ENCODE measurements around the gene RNF8. TPM values are rescaled to one million over a fixed set of nuclear protein-coding genes. Genes with fewer than 3 reads are reported as not detected.
"Not testable (repeated sequence)": the region's sequence is repeated elsewhere in the genome, so short reads cannot be mapped to it uniquely, and the experiment has no call there.

Gene RNF8
- total and polyA plus RNA-seq, 9 of the 15 experiments (the other 6 are each of a cell fraction or from before 2014, with no cell fraction given), result 10.6 to 47.0 (median 37.5) TPM

DNA sequence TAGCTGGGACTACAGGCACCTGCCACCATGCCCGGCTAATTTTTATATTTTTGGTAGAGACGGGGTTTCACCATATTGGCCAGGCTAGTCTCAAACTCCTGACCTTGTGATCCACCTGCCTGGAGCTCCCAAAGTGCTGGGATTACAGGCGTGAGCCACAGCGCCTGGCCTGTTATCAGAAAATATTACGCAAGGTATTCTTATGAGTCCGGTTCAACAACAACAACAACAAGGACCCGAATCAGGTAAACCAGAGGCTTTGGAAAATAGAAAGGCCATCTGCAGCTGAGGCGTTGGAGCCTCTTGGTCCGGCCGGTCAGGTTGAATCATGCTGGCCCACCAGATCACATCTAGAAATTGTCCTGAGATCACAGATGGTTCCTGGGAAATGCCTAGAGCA is 46.3 kb upstream of the RNF8 start:
- intact Hi-C loops (cut with micrococcal nuclease), result loop anchor here (10.0 kb wide), 1 partner anchor 543 kb away; no protein-coding TSS in a partner anchor
- CTCF ChIA-PET (ENCODE audit: low intra/inter-chr PET ratio); H3K4me3 ChIP-seq; H3K9me1 ChIP-seq (ENCODE audit: control insufficient read depth, insufficient read depth, low read length); H2AFZ ChIP-seq (ENCODE audit: low read depth, low read length); H3K9me3 ChIP-seq (replicated peaks; ENCODE audit: control insufficient read depth, insufficient read depth, low read depth, low read length); H3K4me2 ChIP-seq (ENCODE audit: insufficient read depth, low read length); H3K79me2 ChIP-seq (ENCODE audit: control insufficient read depth, insufficient read depth, low read length); H3K27me3 ChIP-seq (ENCODE audit: control insufficient read depth in 2 of 2, insufficient read depth in 2 of 2, low read length in 2 of 2); in situ Hi-C loops (cut with MboI); ATAC-seq; DNase-seq (ENCODE audit: extremely low read depth in 1 of 4, low spot score in 3 of 4); BruUV-seq (replicated peaks); H4K20me1 ChIP-seq (replicated peaks; ENCODE audit: control insufficient read depth, insufficient read depth, low read length); H3K9ac ChIP-seq (ENCODE audit: insufficient read depth in 1 of 2, low read depth in 2 of 2, low read length in 2 of 2); H3K27ac ChIP-seq (ENCODE audit: extremely low read depth, low read depth, low read length); FAIRE-seq: not testable (repeated sequence)
- peaks cover 17 to 44% of the 10 kb centered on the region in 2 experiments for H3K4me1 ChIP-seq (replicated peaks in 1 of 2; ENCODE audit: control insufficient read depth in 2 of 2, insufficient read depth in 2 of 2, low read length in 2 of 2)
- POLR2A ChIA-PET, result interaction anchor here (0.6 to 1.4 kb wide), 4 partner anchors 9 to 548 kb away, joined by 3 read pairs; no protein-coding TSS in a partner anchor
- WGBS (ENCODE audit: insufficient coverage, low coverage, missing lambda C conversion rate), result 85% methylated on average over 10 of the region's 10 CpGs
- peaks cover 64% of the 10 kb centered on the region for H3K36me3 ChIP-seq (ENCODE audit: control insufficient read depth, insufficient read depth, low read length)
- peak; percentile 87 for TF ChIP-seq CEBPB (tag; IDR thresholded peaks at IDR 0.05)

DNA sequence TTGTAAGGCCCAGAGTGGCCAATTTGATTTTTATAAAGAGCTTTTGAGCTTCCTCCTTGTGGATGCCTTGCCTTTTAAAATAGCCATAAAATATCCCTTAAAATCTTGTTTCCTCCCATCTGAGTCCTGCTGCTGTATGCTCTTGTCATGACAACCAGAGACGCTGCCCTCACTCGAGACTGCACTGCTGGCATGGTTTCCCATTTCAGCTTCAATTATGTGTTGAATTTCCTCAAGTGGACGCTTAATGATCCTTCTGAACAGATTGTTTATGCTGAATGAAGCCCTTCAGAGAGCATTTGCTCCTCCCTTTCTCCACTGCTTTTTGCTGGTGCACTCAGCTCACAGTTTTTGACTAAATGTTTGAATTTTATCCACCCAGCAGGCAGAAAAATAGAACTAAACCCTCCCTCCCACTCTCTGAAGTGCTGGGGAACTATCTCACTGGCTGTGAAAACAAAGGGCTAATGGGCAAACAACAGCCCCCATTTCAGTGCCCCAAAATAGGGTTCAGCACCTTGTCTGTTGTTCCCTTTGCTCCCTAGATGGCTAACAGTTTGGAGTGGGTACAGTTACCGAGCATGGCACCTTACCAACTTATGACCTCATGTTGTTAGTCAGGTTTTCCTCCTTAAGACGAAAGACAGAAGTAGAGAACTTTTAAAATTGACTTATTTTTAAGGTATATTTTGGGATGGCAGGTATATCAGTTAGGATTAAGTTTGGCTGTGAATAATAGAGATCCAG is 45.5 kb upstream of the RNF8 start:
- Histone ChIP-seq H3K36me3 (ENCODE audit: control insufficient read depth, insufficient read depth, low read length) (peaks cover 64% of the 10 kb centered on the region), H3K27ac (ENCODE audit: extremely low read depth, low read depth, low read length) (no peak overlapping the region), H2AFZ (ENCODE audit: low read depth, low read length) (no peak overlapping the region), H3K4me2 (ENCODE audit: insufficient read depth, low read length) (no peak overlapping the region), H3K9me1 (ENCODE audit: control insufficient read depth, insufficient read depth, low read length) (no peaks in the 10 kb centered on the region), H3K9ac (ENCODE audit: insufficient read depth in 1 of 2, low read depth in 2 of 2, low read length in 2 of 2) (no peak overlapping the region), H4K20me1 (replicated peaks; ENCODE audit: control insufficient read depth, insufficient read depth, low read length) (no peaks in the 10 kb centered on the region), H3K27me3 (ENCODE audit: control insufficient read depth in 2 of 2, insufficient read depth in 2 of 2, low read length in 2 of 2) (no peaks in the 10 kb centered on the region), H3K4me3 (no peak overlapping the region), H3K9me3 (replicated peaks; ENCODE audit: control insufficient read depth, insufficient read depth, low read depth, low read length) (no peaks in the 10 kb centered on the region), H3K4me1 (replicated peaks in 1 of 2; ENCODE audit: control insufficient read depth in 2 of 2, insufficient read depth in 2 of 2, low read length in 2 of 2) (peaks cover 10 to 37% of the 10 kb centered on the region in 2 experiments), H3K79me2 (ENCODE audit: control insufficient read depth, insufficient read depth, low read length) (no peaks in the 10 kb centered on the region)
- in situ Hi-C loops (cut with MboI) (no loop called here), intact Hi-C loops (cut with micrococcal nuclease) (loop anchor here (10.0 kb wide), 1 partner anchor 543 kb away; no protein-coding TSS in a partner anchor)
- POLR2A ChIA-PET, result interaction anchor here (0.6 to 1.4 kb wide), 7 partner anchors 10 to 549 kb away, joined by 3 to 4 read pairs (median 3); no protein-coding TSS in a partner anchor
- no TSS peak for BruUV-seq (replicated peaks)
- TF ChIP-seq ZNF695 (CRISPR knock-in tag; IDR thresholded peaks at IDR 0.05) (no peak), FOXK1 (CRISPR knock-in tag; IDR thresholded peaks at IDR 0.05; ENCODE audit: borderline replicate concordance) (no peak)
- TF ChIP-seq, protein P1, sequence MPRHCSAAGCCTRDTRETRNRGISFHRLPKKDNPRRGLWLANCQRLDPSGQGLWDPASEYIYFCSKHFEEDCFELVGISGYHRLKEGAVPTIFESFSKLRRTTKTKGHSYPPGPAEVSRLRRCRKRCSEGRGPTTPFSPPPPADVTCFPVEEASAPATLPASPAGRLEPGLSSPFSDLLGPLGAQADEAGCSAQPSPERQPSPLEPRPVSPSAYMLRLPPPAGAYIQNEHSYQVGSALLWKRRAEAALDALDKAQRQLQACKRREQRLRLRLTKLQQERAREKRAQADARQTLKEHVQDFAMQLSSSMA (CRISPR knock-in tag; IDR thresholded peaks at IDR 0.05), result no peak
- no peak for DNase-seq (ENCODE audit: extremely low read depth in 1 of 4, low spot score in 3 of 4)
- 81% methylated on average over 5 of the region's 5 CpGs for WGBS (ENCODE audit: insufficient coverage, low coverage, missing lambda C conversion rate)
- FAIRE-seq, result no peak
- ATAC-seq, result no peak
- CTCF ChIA-PET (ENCODE audit: low intra/inter-chr PET ratio), result no interaction called here
